Gastroesophageal sphincter (tissue), 3 donors: ENCODE data around the gene IGSF6.

ENCODE experiments used
- EP300 ChIP-seq: sonication (generic); formaldehyde crosslinking; IDR thresholded peaks from one replicate; pipeline ENCODE4 v1.6.1; 2017; ENCODE audit warnings: antibody characterized with exemption, mild to moderate bottlenecking
- POLR2A ChIP-seq, 2 donors: fragments of 450-650 bp; IDR thresholded peaks; one replicate each; pipeline ENCODE4 v1.6.1; 2017; ENCODE audit warnings: antibody characterized with exemption in 2 of 2, mild to moderate bottlenecking in 2 of 2, moderate library complexity in 1 of 2
- POLR2AphosphoS5 ChIP-seq: sonication (generic); formaldehyde crosslinking; IDR thresholded peaks from one replicate; pipeline ENCODE4 v1.6.1; 2017; ENCODE audit warnings: antibody characterized with exemption
- TF ChIP-seq, protein P1 (sequence below), 4 experiments: fragments of 200-600 bp in 2 of 4; fragments of 450-650 bp in 2 of 4; sonication (generic) in 1 of 4; IDR thresholded peaks; one replicate each; pipeline ENCODE4 v1.5.1; 2017 to 2019; ENCODE audit warnings: antibody characterized with exemption in 4 of 4, mild to moderate bottlenecking in 2 of 4, moderate library complexity in 2 of 4

DNA sequence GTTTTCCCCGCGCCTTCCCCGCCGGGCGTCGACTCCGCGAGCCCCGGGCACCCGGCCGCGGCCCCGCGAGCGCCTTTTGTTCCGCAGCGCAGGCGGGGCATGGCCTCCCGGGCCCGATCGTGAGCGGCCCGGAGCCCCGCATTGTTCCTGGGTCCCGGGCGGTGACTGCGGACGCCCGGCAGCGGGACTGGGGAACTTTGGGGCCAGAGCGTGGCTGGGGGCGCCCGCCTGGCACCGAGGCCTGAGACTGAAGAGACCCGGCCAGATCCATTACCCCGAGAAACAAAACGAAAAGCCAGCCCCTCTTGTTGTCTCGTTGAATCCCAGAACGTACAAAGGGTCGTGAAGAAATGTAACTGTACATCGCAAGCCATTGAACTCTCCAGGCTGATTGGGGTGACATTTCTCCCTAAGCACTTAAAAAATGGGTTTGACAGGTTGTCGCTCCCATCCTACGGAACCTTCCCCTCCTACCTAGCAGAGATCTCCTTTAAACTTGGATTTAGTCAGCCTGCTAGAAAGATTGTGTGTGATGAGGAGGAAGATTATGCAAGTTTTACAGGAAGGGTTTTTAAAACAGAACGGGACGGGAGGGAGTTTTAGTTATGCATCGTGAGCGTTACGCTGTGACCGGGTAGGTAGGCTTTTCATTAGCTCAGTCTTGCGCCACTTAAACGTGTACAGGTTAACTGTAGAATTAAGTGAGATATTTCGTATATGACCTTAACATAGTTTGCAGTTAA is 52.2 kb downstream of the IGSF6 start:
- no peak for TF ChIP-seq POLR2A (IDR thresholded peaks at IDR 0.05)
- TF ChIP-seq, protein P1, sequence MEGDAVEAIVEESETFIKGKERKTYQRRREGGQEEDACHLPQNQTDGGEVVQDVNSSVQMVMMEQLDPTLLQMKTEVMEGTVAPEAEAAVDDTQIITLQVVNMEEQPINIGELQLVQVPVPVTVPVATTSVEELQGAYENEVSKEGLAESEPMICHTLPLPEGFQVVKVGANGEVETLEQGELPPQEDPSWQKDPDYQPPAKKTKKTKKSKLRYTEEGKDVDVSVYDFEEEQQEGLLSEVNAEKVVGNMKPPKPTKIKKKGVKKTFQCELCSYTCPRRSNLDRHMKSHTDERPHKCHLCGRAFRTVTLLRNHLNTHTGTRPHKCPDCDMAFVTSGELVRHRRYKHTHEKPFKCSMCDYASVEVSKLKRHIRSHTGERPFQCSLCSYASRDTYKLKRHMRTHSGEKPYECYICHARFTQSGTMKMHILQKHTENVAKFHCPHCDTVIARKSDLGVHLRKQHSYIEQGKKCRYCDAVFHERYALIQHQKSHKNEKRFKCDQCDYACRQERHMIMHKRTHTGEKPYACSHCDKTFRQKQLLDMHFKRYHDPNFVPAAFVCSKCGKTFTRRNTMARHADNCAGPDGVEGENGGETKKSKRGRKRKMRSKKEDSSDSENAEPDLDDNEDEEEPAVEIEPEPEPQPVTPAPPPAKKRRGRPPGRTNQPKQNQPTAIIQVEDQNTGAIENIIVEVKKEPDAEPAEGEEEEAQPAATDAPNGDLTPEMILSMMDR (IDR thresholded peaks at IDR 0.05) = no peak
- TF ChIP-seq EP300 = no peak
- peak; percentile 25 for TF ChIP-seq POLR2AphosphoS5
